Measurements from ENCODE around the gene CACNG4.
A peak's percentile ranks its signal among the peaks of the same experiment; 100 is the strongest.

CACNG4 gene

GRCh38 chr17:66951605-66951953 is 12.9 kb upstream of the CACNG4 start:
- H3K27ac ChIP-seq: peak overlapping the region; percentile 93
- POLR2A ChIA-PET (ENCODE audit: low non-redundant PET): no interaction called here
- CTCF ChIA-PET: interaction anchor here (1.5 kb wide), 1 partner anchor 36 kb away, joined by 5 read pairs; no protein-coding TSS in a partner anchor
- no peak for DNase-seq (ENCODE audit: low spot score)
- TF ChIP-seq CTCF (conservative IDR thresholded peaks at IDR 0.05; ENCODE audit: low read depth): no peak

DNA sequence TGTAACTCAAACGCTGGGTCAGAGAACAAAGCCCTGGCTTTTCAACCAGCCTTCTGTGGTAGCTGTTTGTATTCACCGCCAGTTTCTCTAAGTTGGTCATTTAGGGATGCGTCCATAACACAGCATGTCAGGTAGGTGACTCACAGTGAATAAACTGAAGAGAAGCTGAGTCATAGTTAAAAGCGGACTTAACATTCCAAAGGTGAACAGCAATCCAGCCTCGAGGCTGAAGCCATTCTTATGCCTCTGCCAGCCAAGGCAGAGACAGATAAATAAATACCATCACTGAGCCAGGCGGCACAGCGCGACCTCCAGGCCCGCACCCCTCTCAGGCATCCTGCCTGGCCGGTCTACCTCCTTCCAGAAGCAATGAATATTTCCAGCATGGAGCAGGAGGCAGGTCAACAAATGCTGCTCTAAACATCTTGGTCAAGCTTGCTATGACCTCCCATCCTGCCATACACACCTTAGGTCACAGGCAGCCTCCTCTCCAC is 12.4 kb upstream of the CACNG4 start:
- TF ChIP-seq CTCF (conservative IDR thresholded peaks at IDR 0.05; ENCODE audit: low read depth): no peak
- peak overlapping the region; percentile 93 for H3K27ac ChIP-seq
- POLR2A ChIA-PET (ENCODE audit: low non-redundant PET): no interaction called here
- peak; percentile 90 for DNase-seq (ENCODE audit: low spot score)
- CTCF ChIA-PET: interaction anchor here (0.6 to 1.5 kb wide), 2 partner anchors 37 to 67 kb away, joined by 3 to 5 read pairs; no protein-coding TSS in a partner anchor

- peak overlapping the region; percentile 93 for H3K27ac ChIP-seq
- no peak for DNase-seq (ENCODE audit: low spot score)
- TF ChIP-seq CTCF (conservative IDR thresholded peaks at IDR 0.05; ENCODE audit: low read depth): no peak
- CTCF ChIA-PET: interaction anchor here (0.6 kb wide), 1 partner anchor 66 kb away, joined by 3 read pairs; no protein-coding TSS in a partner anchor
- POLR2A ChIA-PET (ENCODE audit: low non-redundant PET): no interaction called here
These were observed 11.6 kb upstream of the CACNG4 start for GRCh38 chr17:66952681-66953629.

GRCh38 chr17:66953630-66954020 is 10.9 kb upstream of the CACNG4 start:
- ChIA-PET CTCF (interaction anchor here (0.6 kb wide), 1 partner anchor 14 kb away, joined by 3 read pairs; no protein-coding TSS in a partner anchor), POLR2A (ENCODE audit: low non-redundant PET) (no interaction called here)
- peak overlapping the region; percentile 93 for H3K27ac ChIP-seq
- DNase-seq (ENCODE audit: low spot score): no peak
- TF ChIP-seq CTCF (conservative IDR thresholded peaks at IDR 0.05; ENCODE audit: low read depth): no peak

DNA sequence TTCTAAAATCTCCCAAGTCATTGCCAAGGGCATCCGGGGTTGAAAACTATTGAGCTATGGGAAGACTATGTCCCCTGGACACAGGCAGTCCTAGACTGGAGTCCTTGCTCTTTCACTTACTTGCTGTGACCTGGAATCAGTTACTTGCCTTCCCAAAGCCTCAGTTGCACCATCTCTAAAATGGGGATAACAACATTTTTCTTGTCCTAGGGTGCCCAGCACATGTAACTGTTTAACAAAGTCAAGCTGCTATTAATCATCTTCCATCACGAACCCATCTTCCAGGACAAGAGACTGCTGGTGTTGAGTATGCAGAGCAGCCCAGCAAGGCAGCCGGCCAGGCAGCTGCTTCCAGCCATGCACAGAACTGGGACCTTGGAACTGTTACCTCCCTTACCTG is 9.9 kb upstream of the CACNG4 start:
- ChIA-PET CTCF (interaction anchor here (0.6 kb wide), 1 partner anchor 1258 kb away, joined by 3 read pairs; no protein-coding TSS in a partner anchor), POLR2A (ENCODE audit: low non-redundant PET) (no interaction called here)
- no peak overlapping the region for H3K27ac ChIP-seq
- no peak for TF ChIP-seq CTCF (conservative IDR thresholded peaks at IDR 0.05; ENCODE audit: low read depth)
- DNase-seq (ENCODE audit: low spot score): no peak

DNA sequence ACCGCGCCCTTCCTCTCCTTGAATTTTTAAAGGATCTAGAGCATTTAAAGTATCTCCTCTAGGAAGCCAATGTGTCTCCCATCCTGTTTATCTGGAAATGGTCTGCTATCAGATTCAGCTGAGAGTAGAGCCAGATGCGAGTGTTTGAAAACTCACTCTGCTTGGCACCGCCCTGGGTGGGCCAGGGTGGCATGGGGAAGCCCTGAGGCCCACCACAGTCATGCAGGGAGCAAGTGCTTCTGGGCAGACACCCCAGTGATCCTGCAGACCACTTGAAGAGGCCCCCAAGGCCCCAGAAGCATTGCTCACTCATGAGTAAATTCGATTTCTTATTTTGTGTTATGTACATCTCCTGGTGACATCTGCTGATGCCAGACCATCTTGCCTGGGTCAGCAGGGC is 8.7 kb upstream of the CACNG4 start:
- no peak for TF ChIP-seq CTCF (conservative IDR thresholded peaks at IDR 0.05; ENCODE audit: low read depth)
- DNase-seq (ENCODE audit: low spot score): no peak
- POLR2A ChIA-PET (ENCODE audit: low non-redundant PET): no interaction called here
- no peak overlapping the region for H3K27ac ChIP-seq
- CTCF ChIA-PET: no interaction called here

Measured in RWPE1 (cell line).